HL-60 (cell line): ENCODE measurements around the gene TENT4A.

Source experiments
- DNase-seq, 2 experiments: peaks; one replicate each; pipeline ENCODE4 v3.0.0-alpha.2; 2010 to 2020; ENCODE audit warnings: low read depth in 1 of 2, low spot score in 1 of 2
- H3K27ac ChIP-seq: fragments of 250-450 bp; sonication (Bioruptor Pico); replicated peaks from 2 replicates; pipeline ENCODE4 v1.5.1; 2020; ENCODE audit warnings: mild to moderate bottlenecking, moderate library complexity
- H3K27me3 ChIP-seq: fragments of 250-450 bp; sonication (Bioruptor Pico); 2 replicates; pipeline ENCODE4 v1.5.1; 2021; ENCODE audit warnings: mild to moderate bottlenecking, moderate library complexity; ENCODE audit not compliant: insufficient read depth, poor library complexity, severe bottlenecking
- H3K4me3 ChIP-seq: replicated peaks from 2 replicates; pipeline ENCODE4 v1.5.1; 2011; ENCODE audit warnings: mild to moderate bottlenecking, control low read depth, low read length; ENCODE audit not compliant: insufficient read depth
- GABPA ChIP-seq: IDR thresholded peaks from 2 replicates; pipeline ENCODE4 v1.6.1; 2012; ENCODE audit warnings: low read depth
- POLR2AphosphoS5 ChIP-seq: IDR thresholded peaks from 2 replicates; pipeline ENCODE4 v1.6.1; 2012; ENCODE audit warnings: low read depth
- REST ChIP-seq: IDR thresholded peaks from 2 replicates; pipeline ENCODE4 v1.6.1; 2012; ENCODE audit warnings: low read depth; ENCODE audit not compliant: insufficient replicate concordance
- SPI1 ChIP-seq: IDR thresholded peaks from 2 replicates; pipeline ENCODE4 v1.6.1; 2012; ENCODE audit warnings: low read depth, mild to moderate bottlenecking, borderline replicate concordance
- TF ChIP-seq, protein P1 (sequence below): IDR thresholded peaks from one replicate; pipeline ENCODE4 v1.5.1; 2011; ENCODE audit warnings: low read length, control low read depth, inconsistent platforms; ENCODE audit not compliant: insufficient read depth

Gene TENT4A

GRCh38 chr5:6752236-6752635, 39.0 kb downstream of the TENT4A start:
- no peak for DNase-seq
- TF ChIP-seq SPI1 (no peak), REST (no peak), GABPA (no peak), POLR2AphosphoS5 (no peak)
- TF ChIP-seq, protein P1, sequence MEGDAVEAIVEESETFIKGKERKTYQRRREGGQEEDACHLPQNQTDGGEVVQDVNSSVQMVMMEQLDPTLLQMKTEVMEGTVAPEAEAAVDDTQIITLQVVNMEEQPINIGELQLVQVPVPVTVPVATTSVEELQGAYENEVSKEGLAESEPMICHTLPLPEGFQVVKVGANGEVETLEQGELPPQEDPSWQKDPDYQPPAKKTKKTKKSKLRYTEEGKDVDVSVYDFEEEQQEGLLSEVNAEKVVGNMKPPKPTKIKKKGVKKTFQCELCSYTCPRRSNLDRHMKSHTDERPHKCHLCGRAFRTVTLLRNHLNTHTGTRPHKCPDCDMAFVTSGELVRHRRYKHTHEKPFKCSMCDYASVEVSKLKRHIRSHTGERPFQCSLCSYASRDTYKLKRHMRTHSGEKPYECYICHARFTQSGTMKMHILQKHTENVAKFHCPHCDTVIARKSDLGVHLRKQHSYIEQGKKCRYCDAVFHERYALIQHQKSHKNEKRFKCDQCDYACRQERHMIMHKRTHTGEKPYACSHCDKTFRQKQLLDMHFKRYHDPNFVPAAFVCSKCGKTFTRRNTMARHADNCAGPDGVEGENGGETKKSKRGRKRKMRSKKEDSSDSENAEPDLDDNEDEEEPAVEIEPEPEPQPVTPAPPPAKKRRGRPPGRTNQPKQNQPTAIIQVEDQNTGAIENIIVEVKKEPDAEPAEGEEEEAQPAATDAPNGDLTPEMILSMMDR: no peak

DNA sequence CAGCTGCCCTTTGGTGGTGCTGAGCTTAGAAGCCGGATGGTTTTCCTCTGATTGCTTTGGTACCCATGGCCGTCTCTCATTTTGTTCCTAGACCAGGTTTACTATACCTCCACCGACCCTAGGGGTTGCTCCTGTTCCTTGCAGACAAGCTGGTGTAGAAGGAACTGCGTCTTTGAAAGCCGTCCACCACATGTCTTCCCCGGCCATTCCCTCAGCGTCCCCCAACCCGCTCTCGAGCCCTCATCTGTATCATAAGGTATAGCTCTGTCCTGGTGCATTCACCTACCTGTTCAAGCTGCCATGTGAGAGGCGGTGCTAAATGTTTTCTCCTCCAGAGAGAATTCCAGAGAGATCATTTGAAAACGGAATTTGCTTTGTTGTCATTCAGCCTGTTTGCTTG, 39.5 kb downstream of the TENT4A start:
- Histone ChIP-seq H3K27me3 (no peaks in the 10 kb centered on the region), H3K4me3 (no peak overlapping the region), H3K27ac (no peak overlapping the region)
- no peak for DNase-seq
- TF ChIP-seq SPI1 (no peak), POLR2AphosphoS5 (no peak), GABPA (no peak), REST (no peak)
- TF ChIP-seq, protein P1: no peak

More at GRCh38 chr5:6752236-6752635, 39.0 kb downstream of the TENT4A start:
- H3K27ac ChIP-seq: no peak overlapping the region
- H3K4me3 ChIP-seq: no peak overlapping the region
- no peaks in the 10 kb centered on the region for H3K27me3 ChIP-seq

- no peak for DNase-seq
- H3K27me3 ChIP-seq: no peaks in the 10 kb centered on the region
- no peak overlapping the region for H3K27ac ChIP-seq
- H3K4me3 ChIP-seq: no peak overlapping the region
- TF ChIP-seq, protein P1: no peak
- TF ChIP-seq REST: no peak
- TF ChIP-seq POLR2AphosphoS5: no peak
- TF ChIP-seq SPI1: no peak
- TF ChIP-seq GABPA: no peak
Observed at GRCh38 chr5:6753851-6754250, 40.6 kb downstream of the TENT4A start.
